Activated naive CD4-positive, alpha-beta T cell treated with anti-CD3 and anti-CD28 coated beads for 36 hours (primary cell): ENCODE measurements around the gene TBC1D32. TPM values are rescaled to one million over a fixed set of nuclear protein-coding genes. Genes with fewer than 3 reads are reported as not detected.

Experiments
- total RNA-seq, 2 experiments: library from RNA; stranded (reverse); gene quantifications; one replicate each; pipeline ENCODE4 v1.2.3, GENCODE V29; 2021

The TBC1D32 gene
- total RNA-seq, 2 experiments from 2014 or later: 6.9 to 8.2 TPM

Other genes with a start within 250 kb of the TBC1D32 start
- gene GJA1, start 101.2 kb upstream of the TBC1D32 start, total RNA-seq: under 1 TPM; 0.29 to 0.37 TPM